ENCODE data around the gene IQCH.
"Not testable (repeated sequence)": the region's sequence is repeated elsewhere in the genome, so short reads cannot be mapped to it uniquely, and the experiment has no call there.

IQCH gene

DNA sequence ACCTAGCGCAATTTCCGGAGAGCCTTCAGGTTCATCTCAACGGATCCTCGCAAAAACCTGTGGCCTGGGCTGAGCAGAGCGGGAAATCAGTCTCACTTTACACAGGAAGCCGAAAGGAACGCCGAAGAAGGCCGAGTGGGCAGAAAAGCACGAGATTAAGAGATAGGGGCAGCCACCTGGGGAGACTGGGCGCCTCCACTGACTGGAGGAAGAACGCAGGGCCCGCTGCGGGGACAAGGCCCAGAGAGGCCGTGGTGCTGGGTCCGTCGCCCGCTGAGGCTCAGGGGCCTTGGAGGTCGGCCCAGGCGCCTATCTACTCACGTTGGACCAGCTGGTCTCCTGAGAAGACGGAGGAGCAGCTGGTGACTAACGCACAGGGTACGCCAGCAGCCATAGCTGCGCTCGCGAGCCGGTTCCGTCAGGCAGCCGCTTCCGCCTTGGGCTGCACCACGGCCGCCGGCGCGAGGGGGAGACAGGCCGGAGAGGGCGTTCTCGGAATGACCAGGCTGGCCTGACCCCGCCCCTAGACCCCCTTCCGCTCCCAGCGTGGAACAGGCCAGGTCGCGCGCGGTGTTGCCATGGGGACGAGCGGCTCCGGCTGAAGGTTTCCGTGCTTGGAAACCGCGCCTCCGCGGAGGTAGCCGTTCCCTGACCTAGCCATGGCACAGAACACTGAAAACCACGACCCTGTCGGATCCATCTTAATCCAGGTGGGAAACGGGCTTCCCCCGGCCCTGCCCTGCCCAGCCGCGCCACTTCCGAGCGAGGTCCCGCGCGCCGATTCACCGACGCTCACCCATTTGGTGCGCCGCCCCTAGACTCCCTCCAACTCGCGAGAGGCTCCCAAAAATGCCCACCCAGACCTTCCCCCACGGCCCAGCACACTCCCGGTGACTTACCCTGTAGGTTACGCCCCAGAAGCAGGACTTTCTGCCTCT is at the start of gene IQCH, which contains the start of gene AAGAB:
Gene IQCH, plus strand, starts transcription at position 549 of the 938 bp plus-strand sequence. Its CDS starts 111 bp downstream, at position 660.
Gene AAGAB, minus strand, starts transcription at position 424 of the 938 bp plus-strand sequence. Its CDS starts 30 bp downstream, at position 394.
- DNase-seq, result peak; percentile 72

DNA sequence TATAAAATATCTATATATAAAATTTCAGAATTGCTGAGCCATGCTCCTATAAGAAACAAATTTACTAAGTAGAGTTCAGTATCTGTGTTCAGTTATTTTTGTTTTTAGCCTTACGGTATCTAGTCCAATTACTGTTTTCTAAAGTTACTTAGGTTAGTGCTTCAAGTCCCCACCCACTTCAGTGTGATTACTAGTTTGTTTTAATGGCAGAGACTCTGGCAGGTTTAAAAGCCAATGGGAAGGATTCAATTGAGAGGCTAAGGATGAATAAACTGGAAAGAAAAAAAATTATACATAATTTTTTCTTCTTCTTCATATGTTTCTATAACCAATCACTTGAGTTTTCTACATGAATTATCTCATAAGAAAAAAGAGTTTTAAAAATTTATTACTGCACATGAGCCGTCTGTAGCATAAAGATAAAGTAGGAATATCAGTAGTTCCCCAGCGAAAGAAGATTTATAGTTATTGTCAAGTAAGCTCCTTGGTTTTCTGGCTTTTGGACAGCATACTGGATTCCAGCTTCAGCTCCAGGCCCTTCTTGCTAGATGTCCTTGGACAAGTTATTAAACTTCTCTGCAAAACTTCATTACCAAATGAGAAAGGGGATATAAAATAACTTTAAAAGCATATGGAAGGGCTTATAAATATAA is 46.9 kb upstream of the IQCH start:
- DNase-seq, result no peak

- DNase-seq, result no peak
Measured at GRCh38 chr15:67208396-67208795, 46.2 kb upstream of the IQCH start.

DNA sequence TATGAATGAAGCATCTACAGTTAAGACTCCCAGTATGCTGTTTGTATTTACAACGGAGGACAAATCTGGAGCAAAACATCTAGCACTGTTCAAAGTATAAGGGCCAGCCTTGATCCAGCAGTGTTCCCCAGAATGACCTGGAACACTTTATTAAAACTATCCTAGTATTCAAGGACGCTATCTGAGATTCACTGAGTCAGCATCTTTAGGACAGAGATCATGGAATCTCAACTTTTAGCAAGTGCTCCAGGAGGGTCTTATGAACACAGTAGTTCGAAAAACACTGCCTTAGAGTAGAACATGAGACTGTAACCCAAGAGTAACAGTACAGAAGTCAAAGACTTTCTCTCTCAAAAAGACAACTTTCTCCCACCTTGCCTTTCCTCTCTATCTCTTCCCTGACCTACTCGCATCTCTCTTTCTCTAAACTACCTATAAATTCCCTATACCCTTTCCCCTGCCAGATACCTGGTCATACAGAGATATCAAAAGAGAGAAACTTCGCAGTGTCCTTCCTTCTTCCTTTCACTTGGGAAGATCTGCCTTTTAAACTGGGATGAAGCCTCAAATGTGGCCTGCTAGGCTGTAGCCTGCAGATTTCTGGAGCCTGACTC is 43.9 kb upstream of the IQCH start:
- no peak for DNase-seq

DNA sequence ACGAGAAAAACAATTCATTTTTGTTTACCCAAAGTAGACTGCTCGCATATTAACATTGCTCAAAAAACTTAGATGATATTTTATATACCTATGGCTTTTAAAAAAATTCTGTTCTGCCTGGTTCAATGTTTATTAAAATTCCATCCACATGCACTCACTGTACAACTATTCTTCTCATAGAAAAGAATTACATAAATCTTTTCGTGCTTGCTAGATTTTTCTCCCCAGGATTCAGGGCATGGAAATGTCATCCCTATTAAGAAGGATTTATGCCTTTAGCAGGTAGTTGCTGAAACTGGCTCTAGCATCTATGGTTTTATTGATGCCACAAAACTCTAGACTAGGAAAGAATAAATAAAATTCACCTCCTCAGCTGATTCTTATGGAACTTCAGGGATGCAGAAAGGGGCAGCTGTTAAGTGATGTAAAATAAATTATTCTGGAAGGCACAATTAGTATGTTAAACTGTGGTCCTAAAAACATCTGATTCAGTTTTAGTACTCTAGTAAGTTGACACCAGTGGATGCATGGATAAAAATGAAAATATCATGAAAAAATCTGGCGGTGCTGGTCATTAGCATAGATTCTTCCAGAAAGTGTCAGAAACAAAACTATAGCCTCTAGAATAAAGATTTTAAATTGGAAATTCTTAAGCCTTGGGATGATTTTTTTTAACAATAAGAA is 41.8 kb upstream of the IQCH start:
- DNase-seq, result no peak

DNA sequence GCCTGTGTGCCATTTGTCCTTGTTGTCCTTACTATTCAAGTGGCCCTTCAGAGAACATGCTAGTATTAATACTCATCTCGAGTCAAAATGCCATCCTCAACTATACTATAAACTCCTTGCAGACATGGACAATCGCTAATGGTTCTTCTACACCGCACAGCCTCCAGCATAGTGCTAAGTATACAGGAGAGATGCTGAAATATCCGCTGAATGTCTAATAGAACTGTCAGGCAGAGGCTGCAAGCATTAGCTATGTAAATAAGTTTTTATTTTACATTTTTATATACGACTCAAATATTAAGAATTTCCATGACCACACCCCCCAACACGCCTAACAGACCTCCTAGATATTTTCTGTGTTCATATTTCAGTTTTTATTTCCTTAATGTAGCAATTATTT is 39.5 kb upstream of the IQCH start:
- DNase-seq, result no peak

DNA sequence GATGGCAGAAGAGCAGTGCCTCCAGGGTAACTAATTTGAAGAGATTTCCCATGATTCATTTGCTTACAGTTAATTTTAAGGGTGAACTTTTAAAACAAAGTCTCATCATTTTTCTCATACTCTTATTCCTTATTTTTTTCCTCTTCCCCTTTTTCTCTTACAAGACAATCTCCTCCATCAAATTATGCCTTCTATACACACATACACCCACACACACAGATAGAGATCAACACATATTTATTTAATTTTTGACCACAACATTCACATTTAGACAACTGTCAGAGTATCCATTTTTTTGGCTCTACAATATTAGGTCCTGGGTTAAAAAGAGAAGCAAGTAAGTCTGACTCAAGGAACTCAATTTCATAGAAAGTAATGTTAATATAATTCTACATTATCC is 37.7 kb upstream of the IQCH start:
- DNase-seq, result no peak

DNA sequence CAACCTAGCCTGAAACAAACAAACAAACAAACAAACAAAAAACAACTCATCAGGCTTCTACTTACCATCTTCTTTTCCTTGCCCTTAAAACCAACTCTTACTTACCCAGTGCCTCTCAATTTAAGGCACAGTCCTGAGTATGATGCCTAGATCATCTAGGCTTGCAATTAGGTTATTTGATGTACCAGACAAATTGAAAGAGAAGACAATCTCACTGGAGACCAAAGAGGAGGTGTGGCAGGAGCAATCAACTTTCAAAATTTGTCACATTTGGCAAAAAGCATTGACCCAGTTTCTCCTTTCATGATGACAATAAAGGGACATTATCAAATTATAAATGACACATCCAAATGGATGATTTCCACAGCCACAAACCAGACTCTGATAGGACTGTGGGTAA is 36.2 kb upstream of the IQCH start:
- no peak for DNase-seq

GRCh38 chr15:67219288-67219687 is 35.3 kb upstream of the IQCH start:
- no peak for DNase-seq

DNA sequence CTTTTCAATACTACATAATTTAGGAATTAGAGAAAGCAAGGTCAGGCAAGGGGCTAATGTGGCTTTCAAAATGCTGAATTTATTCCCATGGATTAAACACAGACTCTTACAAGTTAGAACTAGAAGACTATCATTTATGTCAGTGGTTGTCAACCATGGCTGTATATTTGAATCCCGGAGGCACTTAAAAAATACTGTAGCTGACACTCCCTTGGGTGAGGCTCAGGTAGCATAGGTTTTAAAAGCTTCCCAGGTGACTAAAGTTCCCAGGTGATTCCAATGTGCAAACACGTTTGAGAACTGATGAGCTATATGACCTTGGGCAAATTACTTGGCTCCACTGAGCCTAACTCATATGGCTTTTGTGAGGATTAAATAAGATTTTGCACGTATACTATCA is 29.7 kb upstream of the IQCH start:
- no peak for DNase-seq

DNA sequence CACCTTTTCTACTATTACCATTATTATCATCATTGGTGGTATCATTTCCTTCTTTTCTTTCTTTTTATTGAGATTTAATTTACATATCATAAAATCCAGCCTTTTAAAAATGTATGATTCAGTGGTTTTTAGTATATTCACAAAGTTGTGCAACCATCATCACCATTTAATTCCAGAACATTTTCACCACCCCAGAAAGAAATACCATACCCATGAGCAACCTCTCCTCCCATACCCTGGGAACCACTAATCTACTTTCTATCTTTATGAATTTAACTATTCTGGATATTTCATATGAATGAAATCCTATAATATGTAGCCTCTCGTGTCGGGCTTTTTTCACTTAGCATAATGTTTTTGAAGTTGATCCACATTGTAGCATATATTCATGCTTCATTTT is 29.2 kb upstream of the IQCH start:
- DNase-seq, result no peak

DNA sequence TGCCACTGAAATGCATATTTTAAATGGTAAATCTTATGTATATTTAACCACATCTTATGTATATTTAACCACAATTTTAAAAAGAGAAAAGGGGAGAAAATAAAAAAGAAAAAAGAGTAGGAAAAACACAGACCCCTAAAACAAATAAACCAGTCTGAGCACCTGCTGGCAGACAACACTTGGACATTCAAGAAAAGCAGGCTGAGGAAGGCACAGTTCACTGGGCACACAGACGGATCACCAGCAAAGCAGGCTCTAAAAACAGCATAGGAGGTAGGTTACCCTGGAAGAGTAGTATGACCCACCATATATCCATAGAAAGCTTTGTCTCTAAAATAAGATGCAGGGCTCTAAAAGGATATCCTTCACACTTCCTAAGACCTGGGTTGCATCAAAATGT is 27.2 kb upstream of the IQCH start:
- no peak for DNase-seq

DNA sequence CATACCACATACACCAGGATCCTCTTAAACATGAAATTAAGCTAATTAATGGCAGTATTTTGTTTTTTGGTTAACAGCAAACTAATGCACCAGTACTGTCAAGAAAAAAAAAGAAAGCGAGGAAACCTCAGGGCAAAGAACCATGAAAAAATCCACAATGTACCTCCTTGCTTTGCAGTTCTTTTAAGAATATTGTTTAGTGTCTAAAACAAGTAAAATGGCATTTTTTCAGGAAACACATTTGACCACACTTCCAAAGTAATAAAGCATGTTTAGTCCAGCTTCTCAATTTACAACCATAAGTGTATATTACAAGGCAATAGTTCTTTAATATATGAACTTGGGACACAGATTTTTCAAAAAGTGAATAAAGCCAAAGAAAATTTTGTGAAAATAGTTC is 26.7 kb upstream of the IQCH start:
- DNase-seq, result no peak

- DNase-seq, result no peak
Measured at GRCh38 chr15:67228286-67228685, 26.3 kb upstream of the IQCH start.

- DNase-seq, result no peak
Measured at GRCh38 chr15:67230504-67230903, 24.1 kb upstream of the IQCH start.

GRCh38 chr15:67232591-67232990 is 22.0 kb upstream of the IQCH start:
- no peak for DNase-seq

- DNase-seq, result no peak
Measured at GRCh38 chr15:67240235-67241131, 14.1 kb upstream of the IQCH start.

GRCh38 chr15:67241132-67241855 is 13.3 kb upstream of the IQCH start:
- no peak for DNase-seq

- no peak for DNase-seq
Measured at GRCh38 chr15:67242708-67243111, 11.9 kb upstream of the IQCH start.

DNA sequence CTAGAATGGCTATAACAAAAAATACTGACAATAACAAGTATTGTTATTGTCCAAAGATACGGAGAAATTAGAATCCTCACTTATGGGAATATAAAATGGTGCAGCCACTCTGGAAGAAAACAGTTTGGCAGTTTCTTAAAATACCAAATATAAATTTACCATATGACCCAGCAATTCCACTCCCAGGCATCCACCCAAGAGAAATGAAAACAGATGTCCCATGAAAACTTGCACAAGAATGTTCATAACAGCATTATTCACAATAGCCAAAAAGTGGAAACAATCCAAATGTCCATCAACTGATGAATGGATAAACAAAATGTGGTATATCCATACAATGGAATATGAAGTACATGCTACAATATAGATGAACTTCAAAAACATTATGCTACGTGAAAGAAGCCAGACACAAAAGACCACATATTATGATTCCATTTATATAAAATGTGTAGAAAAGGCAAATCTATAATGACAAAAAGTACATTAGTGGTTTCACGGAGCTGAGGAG is 9.6 kb upstream of the IQCH start:
- DNase-seq, result no peak

- not testable (repeated sequence) for DNase-seq
Measured at GRCh38 chr15:67246606-67247005, 8.0 kb upstream of the IQCH start.
